HCT116 (cell line): Measurements from ENCODE around the gene FRMD4A. TPM values are rescaled to one million over a fixed set of nuclear protein-coding genes. Genes with fewer than 3 reads are reported as not detected.

Experiments
- ATAC-seq: fragments of 200-7000 bp; cut with Tn5 transposase; 2 replicates; pipeline ENCODE4 v1.9.1; 2020; ENCODE audit warnings: mild to moderate bottlenecking, moderate library complexity
- BruUV-seq: library from RNA; stranded (reverse); fragments of 400-500 nt; replicated peaks from 2 replicates; lab custom pipeline; 2021; lab: Mats Ljungman, UMichigan
- CTCF ChIA-PET: fragments of 300-600 bp; sonication (Branson Sonifier 250); formaldehyde crosslinking; loops from one replicate; lab custom pipeline; 2021; ENCODE audit warnings: antibody characterized with exemption; lab: Charles Lee
- POLR2A ChIA-PET: fragments of 300-600, 350-600 bp; sonication (Branson Sonifier 250); formaldehyde crosslinking; loops from one replicate; lab custom pipeline; 2021; ENCODE audit warnings: antibody characterized with exemption; lab: Charles Lee
- RAD21 ChIA-PET, 2 experiments: fragments of 300-600 bp; sonication (Branson Sonifier 250); formaldehyde crosslinking; loops; one replicate each; lab custom pipeline; 2023; ENCODE audit warnings: low total read pairs in 2 of 2; ENCODE audit not compliant: uncharacterized antibody in 2 of 2, unreplicated experiment in 2 of 2, low non-redundant PET in 1 of 2; lab: Charles Lee
- DNase-seq: peaks from one replicate; pipeline ENCODE4 v3.0.0-alpha.2; 2010; ENCODE audit warnings: low read depth, low spot score
- H2AFZ ChIP-seq: fragments of 200-600 bp; shearing (Covaris generic), sonication (generic); 2 replicates; pipeline ENCODE4 v1.6.1; 2017; ENCODE audit warnings: low read depth, mixed run types, mixed read lengths, antibody characterized with exemption, low read length; ENCODE audit not compliant: poor library complexity, severe bottlenecking
- H3K27ac ChIP-seq: 2 replicates; pipeline ENCODE4 v1.5.1; 2012; ENCODE audit warnings: low read depth, low read length
- H3K27me3 ChIP-seq: fragments of 200-600 bp; sonication (generic); 2 replicates; pipeline ENCODE4 v1.6.1; 2016; ENCODE audit warnings: mixed run types, low read length, mixed read lengths; ENCODE audit not compliant: insufficient read depth
- H3K36me3 ChIP-seq, 2 experiments: fragments of 200-500 bp in 1 of 2; fragments of 200-600 bp in 1 of 2; sonication (Bioruptor generic) in 1 of 2; sonication (generic) in 1 of 2; 2 replicates each; pipeline versions ENCODE4 v1.5.1 to v1.6.1; 2014 to 2016; ENCODE audit warnings: low read length in 2 of 2, inconsistent platforms in 1 of 2, mixed read lengths in 1 of 2, mixed run types in 1 of 2; ENCODE audit not compliant: insufficient read depth in 2 of 2, control insufficient read depth in 1 of 2
- H3K4me1 ChIP-seq, 2 experiments: fragments of 200-600 bp in 1 of 2; sonication (generic) in 1 of 2; 2 replicates each; pipeline versions ENCODE4 v1.5.1 to v1.6.1; 2012 to 2017; ENCODE audit warnings: low read length in 2 of 2, inconsistent platforms in 1 of 2, mild to moderate bottlenecking in 1 of 2, mixed read lengths in 1 of 2, mixed run types in 1 of 2, moderate library complexity in 1 of 2; ENCODE audit not compliant: insufficient read depth in 2 of 2, control insufficient read depth in 1 of 2
- H3K4me2 ChIP-seq: fragments of 200-600 bp; sonication (generic); 2 replicates; pipeline ENCODE4 v1.6.1; 2017; ENCODE audit warnings: mixed run types, low read length, mixed read lengths
- H3K4me3 ChIP-seq, 2 experiments: fragments of 200-600 bp in 1 of 2; sonication (generic) in 1 of 2; replicated peaks in 1 of 2; 2 replicates each; pipeline ENCODE4 v1.5.1; 2011 to 2016; ENCODE audit warnings: low read length in 2 of 2, control low read depth in 1 of 2, low read depth in 1 of 2, mild to moderate bottlenecking in 1 of 2, mixed read lengths in 1 of 2, mixed run types in 1 of 2
- H3K79me2 ChIP-seq: fragments of 200-600 bp; sonication (generic); 2 replicates; pipeline ENCODE4 v1.6.1; 2017; ENCODE audit warnings: mild to moderate bottlenecking, mixed run types, low read length, moderate library complexity, mixed read lengths; ENCODE audit not compliant: insufficient read depth
- H3K9ac ChIP-seq: fragments of 200-600 bp; sonication (generic); 2 replicates; pipeline ENCODE4 v1.6.1; 2016; ENCODE audit warnings: low read length, mixed read lengths
- H3K9me2 ChIP-seq: fragments of 200-600 bp; sonication (generic), shearing (Covaris generic); 2 replicates; pipeline ENCODE4 v1.6.1; 2017; ENCODE audit warnings: mixed run types, mild to moderate bottlenecking, moderate library complexity; ENCODE audit not compliant: insufficient read depth
- H3K9me3 ChIP-seq, 2 experiments: fragments of 200-500 bp in 1 of 2; fragments of 200-600 bp in 1 of 2; sonication (Bioruptor generic) in 1 of 2; sonication (generic) in 1 of 2; 2 replicates each; pipeline ENCODE4 v1.6.1; 2014 to 2017; ENCODE audit warnings: low read length in 2 of 2, mixed read lengths in 2 of 2, inconsistent platforms in 1 of 2, low read depth in 1 of 2, mild to moderate bottlenecking in 1 of 2, mixed run types in 1 of 2, moderate library complexity in 1 of 2; ENCODE audit not compliant: control insufficient read depth in 1 of 2, insufficient read depth in 1 of 2
- H4K20me1 ChIP-seq: fragments of 200-600 bp; sonication (generic), shearing (Covaris generic); 2 replicates; pipeline ENCODE4 v1.6.1; 2017; ENCODE audit warnings: mixed run types, mild to moderate bottlenecking, moderate library complexity; ENCODE audit not compliant: insufficient read depth
- ATF3 ChIP-seq: IDR thresholded peaks from 2 replicates; pipeline ENCODE4 v1.6.1; 2012
- CBX3 ChIP-seq: IDR thresholded peaks from 2 replicates; pipeline ENCODE4 v1.6.1; 2012; ENCODE audit warnings: low read depth
- CEBPB ChIP-seq: IDR thresholded peaks from 2 replicates; pipeline ENCODE4 v1.6.1; 2012; ENCODE audit warnings: low read depth
- EGR1 ChIP-seq: IDR thresholded peaks from 2 replicates; pipeline ENCODE4 v1.6.1; 2012; ENCODE audit warnings: low read depth
- EZH2 ChIP-seq: fragments of 200-600 bp; sonication (generic); IDR thresholded peaks from 2 replicates; pipeline ENCODE4 v1.6.1; 2017; ENCODE audit warnings: antibody characterized with exemption, mixed run types
- EZH2phosphoT487 ChIP-seq: fragments of 200-600 bp; IDR thresholded peaks from 2 replicates; pipeline ENCODE4 v1.6.1; 2018; ENCODE audit warnings: antibody characterized with exemption, borderline replicate concordance
- MAX ChIP-seq: IDR thresholded peaks from 2 replicates; pipeline ENCODE4 v1.6.1; 2012
- POLR2A ChIP-seq: IDR thresholded peaks from 2 replicates; pipeline ENCODE4 v1.7.0; 2011; ENCODE audit warnings: borderline replicate concordance; ENCODE audit not compliant: insufficient read depth, insufficient read length; ENCODE audit errors: extremely low read depth
- SIN3A ChIP-seq: IDR thresholded peaks from 2 replicates; pipeline ENCODE4 v1.6.1; 2012; ENCODE audit warnings: low read depth
- TCF7L2 ChIP-seq: IDR thresholded peaks from 2 replicates; pipeline ENCODE4 v1.7.0; 2011; ENCODE audit warnings: borderline replicate concordance, inconsistent platforms; ENCODE audit not compliant: insufficient read depth, insufficient read length; ENCODE audit errors: extremely low read depth
- ZBTB33 ChIP-seq: IDR thresholded peaks from 2 replicates; pipeline ENCODE4 v1.6.1; 2011; ENCODE audit warnings: mild to moderate bottlenecking, low read length, moderate library complexity; ENCODE audit not compliant: insufficient replicate concordance; ENCODE audit errors: extremely low read depth
- ZFX ChIP-seq: fragments of 450-650 bp; IDR thresholded peaks from 2 replicates; pipeline ENCODE4 v1.6.1; 2017
- intact Hi-C: fragments of 100-400 bp; cut with micrococcal nuclease; formaldehyde crosslinking; loops from 2 replicates; pipeline ENCODE4 v1.10.0; 2022
- total RNA-seq: library from RNA; stranded (reverse); gene quantifications from one replicate; pipeline ENCODE4 v1.2.1, GENCODE V29; 2021; ENCODE audit not compliant: unreplicated experiment
- TF ChIP-seq, protein P1 (sequence below), 3 experiments: fragments of 200-600 bp in 1 of 3; sonication (generic) in 1 of 3; IDR thresholded peaks in 2 of 3; conservative IDR thresholded peaks in 1 of 3; 2 replicates each; pipeline ENCODE4 v1.5.1; 2012 to 2017; ENCODE audit warnings: low read depth in 2 of 3, low read length in 2 of 3, antibody characterized with exemption in 1 of 3, borderline replicate concordance in 1 of 3, control low read depth in 1 of 3, mild to moderate bottlenecking in 1 of 3, mixed read lengths in 1 of 3, mixed run types in 1 of 3, moderate library complexity in 1 of 3; ENCODE audit not compliant: insufficient read depth in 1 of 3
- TF ChIP-seq, protein P2 (sequence below): IDR thresholded peaks from 2 replicates; pipeline ENCODE4 v1.6.1; 2012; ENCODE audit warnings: low read depth

FRMD4A gene
- total RNA-seq, 1 experiment from 2014 or later: 0.20 TPM

DNA sequence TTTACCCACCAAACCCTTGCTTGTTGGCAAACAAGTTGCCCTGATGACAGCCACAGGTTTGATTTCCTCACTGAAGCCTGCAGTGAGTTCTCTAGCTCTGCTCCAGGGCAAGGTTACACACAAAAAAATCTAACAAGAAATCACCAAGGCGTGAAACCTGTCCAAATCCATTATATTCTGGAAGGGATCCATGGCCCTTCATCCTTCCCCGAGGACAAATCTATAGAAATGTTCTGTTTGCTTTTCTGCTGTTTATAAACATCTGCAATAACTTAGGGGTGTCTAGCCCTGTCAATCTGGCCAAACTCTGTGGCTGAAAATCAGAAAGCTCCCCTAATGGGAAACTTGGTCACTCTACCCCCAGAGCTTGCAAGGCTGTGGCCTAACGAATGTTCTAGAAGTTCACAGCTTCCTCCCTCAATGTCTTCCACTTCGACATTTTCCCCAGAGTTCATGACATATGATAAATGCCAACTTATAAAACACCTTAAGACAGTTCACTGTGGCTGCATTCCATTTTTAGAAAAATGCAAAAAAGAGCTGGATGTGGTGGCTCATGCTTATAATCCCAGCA lies 579.4 kb downstream of the FRMD4A start (continued):
- TF ChIP-seq, protein P1, sequence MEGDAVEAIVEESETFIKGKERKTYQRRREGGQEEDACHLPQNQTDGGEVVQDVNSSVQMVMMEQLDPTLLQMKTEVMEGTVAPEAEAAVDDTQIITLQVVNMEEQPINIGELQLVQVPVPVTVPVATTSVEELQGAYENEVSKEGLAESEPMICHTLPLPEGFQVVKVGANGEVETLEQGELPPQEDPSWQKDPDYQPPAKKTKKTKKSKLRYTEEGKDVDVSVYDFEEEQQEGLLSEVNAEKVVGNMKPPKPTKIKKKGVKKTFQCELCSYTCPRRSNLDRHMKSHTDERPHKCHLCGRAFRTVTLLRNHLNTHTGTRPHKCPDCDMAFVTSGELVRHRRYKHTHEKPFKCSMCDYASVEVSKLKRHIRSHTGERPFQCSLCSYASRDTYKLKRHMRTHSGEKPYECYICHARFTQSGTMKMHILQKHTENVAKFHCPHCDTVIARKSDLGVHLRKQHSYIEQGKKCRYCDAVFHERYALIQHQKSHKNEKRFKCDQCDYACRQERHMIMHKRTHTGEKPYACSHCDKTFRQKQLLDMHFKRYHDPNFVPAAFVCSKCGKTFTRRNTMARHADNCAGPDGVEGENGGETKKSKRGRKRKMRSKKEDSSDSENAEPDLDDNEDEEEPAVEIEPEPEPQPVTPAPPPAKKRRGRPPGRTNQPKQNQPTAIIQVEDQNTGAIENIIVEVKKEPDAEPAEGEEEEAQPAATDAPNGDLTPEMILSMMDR (IDR thresholded peaks at IDR 0.05 in 2 of 3, conservative IDR thresholded peaks at IDR 0.05 in 1 of 3; ENCODE audit: borderline replicate concordance in 1 of 3, insufficient read depth in 1 of 3, low read depth in 2 of 3, low read length in 2 of 3): no peak
- no peak for TF ChIP-seq TCF7L2
- TF ChIP-seq CBX3: no peak
- TF ChIP-seq MAX: no peak
- TF ChIP-seq ZFX: no peak
- TF ChIP-seq EZH2: no peak
- no peak for TF ChIP-seq POLR2A
- TF ChIP-seq ATF3: no peak
- TF ChIP-seq, all 23 proteins: peak for 0

DNA sequence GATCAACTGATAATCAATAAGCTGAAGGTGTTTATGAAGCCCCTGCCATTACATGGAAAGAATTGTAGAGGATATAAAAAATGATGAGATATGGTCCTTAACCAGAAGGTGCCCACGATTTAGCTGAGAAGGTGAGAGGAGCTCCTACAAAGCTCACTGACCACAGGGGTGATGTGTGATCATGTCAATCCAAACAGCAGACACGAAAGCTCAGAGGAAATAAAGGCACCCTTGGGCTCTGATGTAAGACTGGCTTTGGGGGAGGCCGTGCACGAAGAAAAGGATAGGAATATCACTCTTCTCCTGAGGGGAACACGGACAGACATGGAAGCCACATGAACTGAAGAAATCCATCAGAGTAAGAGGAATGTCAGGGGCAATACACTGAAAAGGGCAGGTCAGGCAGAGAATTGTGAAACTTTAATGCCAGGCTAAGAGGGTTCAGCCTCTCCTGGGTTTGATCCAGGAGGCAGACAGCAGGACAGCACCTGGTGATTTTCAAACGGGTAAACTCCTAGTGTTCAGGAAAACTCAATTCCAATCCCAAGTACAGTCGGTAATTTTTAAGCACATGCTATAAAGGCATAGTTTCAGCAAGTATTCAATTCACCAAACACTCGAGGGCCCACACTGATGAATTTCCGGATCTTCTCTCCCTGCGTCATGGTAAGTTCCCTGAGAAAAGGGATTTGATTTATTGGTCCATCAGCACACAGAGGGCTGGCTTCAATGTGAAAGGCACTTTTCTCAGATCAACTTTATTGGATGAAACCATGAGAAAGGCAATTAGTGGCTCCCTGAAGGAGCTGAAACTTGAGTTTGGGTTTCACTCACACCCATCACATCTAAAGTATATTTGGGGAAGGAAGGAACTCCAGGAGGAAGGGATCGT lies 580.2 kb downstream of the FRMD4A start:
- H3K36me3 ChIP-seq: no peaks in the 10 kb centered on the region
- RAD21 ChIA-PET: no interaction called here
- no peak overlapping the region for H2AFZ ChIP-seq
- BruUV-seq: no TSS peak
- no peak for DNase-seq
- H3K27ac ChIP-seq: no peak overlapping the region
- H3K4me3 ChIP-seq: no peak overlapping the region
- no peak overlapping the region for H3K4me2 ChIP-seq
- H3K27me3 ChIP-seq: peaks cover 15% of the 10 kb centered on the region; the same call in 1 of the 2 replicates
- no peak overlapping the region for H3K9ac ChIP-seq
- intact Hi-C loops: no loop called here
- no peak for ATAC-seq
- H3K9me2 ChIP-seq: no peaks in the 10 kb centered on the region
- no peaks in the 10 kb centered on the region for H3K4me1 ChIP-seq
- POLR2A ChIA-PET: no interaction called here
- no peaks in the 10 kb centered on the region for H3K79me2 ChIP-seq
- CTCF ChIA-PET: no interaction called here
- no peaks in the 10 kb centered on the region for H3K9me3 ChIP-seq
- H4K20me1 ChIP-seq: no peaks in the 10 kb centered on the region
- TF ChIP-seq EZH2phosphoT487: no peak
- TF ChIP-seq ATF3: no peak
- no peak for TF ChIP-seq SIN3A
- no peak for TF ChIP-seq CEBPB
- TF ChIP-seq EGR1: no peak
- TF ChIP-seq CBX3: no peak
- TF ChIP-seq, protein P2, sequence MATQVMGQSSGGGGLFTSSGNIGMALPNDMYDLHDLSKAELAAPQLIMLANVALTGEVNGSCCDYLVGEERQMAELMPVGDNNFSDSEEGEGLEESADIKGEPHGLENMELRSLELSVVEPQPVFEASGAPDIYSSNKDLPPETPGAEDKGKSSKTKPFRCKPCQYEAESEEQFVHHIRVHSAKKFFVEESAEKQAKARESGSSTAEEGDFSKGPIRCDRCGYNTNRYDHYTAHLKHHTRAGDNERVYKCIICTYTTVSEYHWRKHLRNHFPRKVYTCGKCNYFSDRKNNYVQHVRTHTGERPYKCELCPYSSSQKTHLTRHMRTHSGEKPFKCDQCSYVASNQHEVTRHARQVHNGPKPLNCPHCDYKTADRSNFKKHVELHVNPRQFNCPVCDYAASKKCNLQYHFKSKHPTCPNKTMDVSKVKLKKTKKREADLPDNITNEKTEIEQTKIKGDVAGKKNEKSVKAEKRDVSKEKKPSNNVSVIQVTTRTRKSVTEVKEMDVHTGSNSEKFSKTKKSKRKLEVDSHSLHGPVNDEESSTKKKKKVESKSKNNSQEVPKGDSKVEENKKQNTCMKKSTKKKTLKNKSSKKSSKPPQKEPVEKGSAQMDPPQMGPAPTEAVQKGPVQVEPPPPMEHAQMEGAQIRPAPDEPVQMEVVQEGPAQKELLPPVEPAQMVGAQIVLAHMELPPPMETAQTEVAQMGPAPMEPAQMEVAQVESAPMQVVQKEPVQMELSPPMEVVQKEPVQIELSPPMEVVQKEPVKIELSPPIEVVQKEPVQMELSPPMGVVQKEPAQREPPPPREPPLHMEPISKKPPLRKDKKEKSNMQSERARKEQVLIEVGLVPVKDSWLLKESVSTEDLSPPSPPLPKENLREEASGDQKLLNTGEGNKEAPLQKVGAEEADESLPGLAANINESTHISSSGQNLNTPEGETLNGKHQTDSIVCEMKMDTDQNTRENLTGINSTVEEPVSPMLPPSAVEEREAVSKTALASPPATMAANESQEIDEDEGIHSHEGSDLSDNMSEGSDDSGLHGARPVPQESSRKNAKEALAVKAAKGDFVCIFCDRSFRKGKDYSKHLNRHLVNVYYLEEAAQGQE: no peak
- TF ChIP-seq EZH2: no peak
- TF ChIP-seq ZFX: no peak
- no peak for TF ChIP-seq ZBTB33
